ENCODE measurements around the gene PAQR7.

PAQR7 gene

GRCh38 chr1:25875154-25875855 lies at the start of gene PAQR7:
TSS of gene PAQR7 (minus strand) at chr1:25875708. CDS start at chr1:25863839, 11,869 bp downstream.
- peak; percentile 51 to 64 for DNase-seq

DNA sequence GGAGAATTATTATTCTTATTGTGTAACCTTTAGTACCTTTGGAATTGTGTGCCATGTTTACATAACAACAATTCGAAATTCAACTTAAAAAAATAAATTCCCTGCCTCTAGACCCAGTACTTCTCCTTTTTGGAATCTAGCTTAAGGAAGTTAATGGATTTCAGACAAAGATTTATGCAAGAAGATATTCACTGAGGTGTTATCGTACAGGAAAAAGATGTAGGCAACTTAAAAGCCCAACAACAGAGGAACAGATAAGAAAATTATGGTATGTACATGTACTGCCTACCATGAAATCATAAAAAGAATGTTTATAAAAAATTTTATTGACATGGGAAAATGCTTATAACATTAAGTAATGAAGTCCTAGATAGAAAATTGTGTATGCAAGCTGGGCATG lies 48.9 kb upstream of the PAQR7 start:
- no peak for DNase-seq

GRCh38 chr1:25922971-25923552 lies 47.6 kb upstream of the PAQR7 start:
- peak in 1 of 2 donors; percentile 68 for DNase-seq

GRCh38 chr1:25922056-25922970 lies 46.8 kb upstream of the PAQR7 start:
- DNase-seq, result peak; percentile 67 to 68

GRCh38 chr1:25918615-25919014 lies 43.1 kb upstream of the PAQR7 start:
- no peak for DNase-seq

- no peak for DNase-seq
Measured at GRCh38 chr1:25917996-25918395, 42.5 kb upstream of the PAQR7 start.

- DNase-seq, result no peak
Measured at GRCh38 chr1:25916460-25916859, 41.0 kb upstream of the PAQR7 start.

- DNase-seq, result peak in 1 of 2 donors; percentile 59
Measured at GRCh38 chr1:25914074-25914995, 38.8 kb upstream of the PAQR7 start.

DNA sequence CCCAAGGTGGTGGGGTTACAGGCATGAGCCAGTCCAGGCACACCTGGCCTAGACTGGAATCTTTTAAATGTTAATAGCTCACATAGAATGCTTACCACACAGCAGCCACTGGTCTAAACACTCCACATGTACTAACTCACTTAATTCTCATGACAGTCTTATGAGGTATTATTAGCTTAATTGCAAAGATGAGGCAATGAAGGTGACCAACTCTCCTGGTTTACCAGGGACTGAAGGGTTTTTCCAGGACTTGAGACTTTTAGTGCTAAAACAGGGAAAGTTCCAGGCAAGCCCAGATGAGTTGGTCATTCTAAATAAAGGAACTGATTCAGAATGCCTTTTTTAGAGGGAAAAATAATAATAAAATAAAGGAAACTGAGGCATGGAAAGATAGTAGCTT lies 37.7 kb upstream of the PAQR7 start:
- DNase-seq, result no peak

DNA sequence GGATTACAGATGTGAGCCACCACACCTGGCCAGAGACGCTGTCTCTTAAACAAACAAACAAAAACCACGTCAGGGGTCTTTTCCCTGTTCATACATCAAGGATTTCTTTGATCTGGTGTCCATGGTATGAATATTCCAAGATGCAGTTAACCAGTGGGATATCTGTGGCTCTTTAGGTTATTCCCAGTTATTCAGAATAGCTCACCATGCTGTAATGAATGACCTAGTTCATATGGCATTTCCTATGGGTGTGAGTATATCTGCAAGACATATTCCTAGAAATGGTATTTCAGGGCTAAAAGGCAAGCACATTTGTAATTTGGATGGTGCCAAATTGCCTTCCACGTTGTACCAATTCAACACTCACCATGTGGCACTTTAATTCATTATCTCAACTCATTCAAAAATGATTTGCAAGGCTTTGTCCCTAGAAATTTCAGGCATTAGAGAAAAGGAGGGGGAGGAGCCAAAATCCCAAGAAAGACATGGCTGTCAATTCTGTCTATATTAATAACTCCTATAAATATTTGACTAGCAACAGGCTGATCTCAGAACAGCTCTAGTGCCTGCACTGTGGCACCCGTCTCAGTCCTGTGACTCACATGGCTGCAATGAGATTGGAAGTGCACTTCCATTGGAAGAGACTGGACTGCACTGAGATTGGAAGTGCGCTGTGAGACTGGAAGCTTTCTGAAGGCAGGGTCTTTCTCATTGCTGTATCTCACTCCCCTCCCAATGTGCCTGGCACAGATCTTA lies 36.7 kb upstream of the PAQR7 start:
- no peak for DNase-seq

DNA sequence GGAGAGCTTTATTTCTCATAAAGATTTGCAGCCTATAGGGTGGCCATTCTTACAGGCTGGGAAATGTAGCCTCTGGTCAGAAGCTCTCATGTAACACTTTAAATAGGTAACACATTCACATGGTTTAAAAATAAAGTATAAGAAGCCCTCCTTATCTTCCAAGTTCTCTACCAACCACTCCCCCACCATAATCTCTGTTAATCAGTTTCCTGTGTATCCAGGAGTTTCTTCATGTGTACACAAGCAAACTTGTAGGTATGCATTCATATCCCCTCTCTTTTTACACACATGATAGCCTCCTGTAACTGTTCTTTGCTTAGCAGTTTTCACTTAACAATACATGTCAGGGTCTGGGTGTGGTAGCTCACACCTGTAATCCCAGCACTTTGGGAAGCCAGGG lies 35.7 kb upstream of the PAQR7 start:
- DNase-seq, result no peak

DNA sequence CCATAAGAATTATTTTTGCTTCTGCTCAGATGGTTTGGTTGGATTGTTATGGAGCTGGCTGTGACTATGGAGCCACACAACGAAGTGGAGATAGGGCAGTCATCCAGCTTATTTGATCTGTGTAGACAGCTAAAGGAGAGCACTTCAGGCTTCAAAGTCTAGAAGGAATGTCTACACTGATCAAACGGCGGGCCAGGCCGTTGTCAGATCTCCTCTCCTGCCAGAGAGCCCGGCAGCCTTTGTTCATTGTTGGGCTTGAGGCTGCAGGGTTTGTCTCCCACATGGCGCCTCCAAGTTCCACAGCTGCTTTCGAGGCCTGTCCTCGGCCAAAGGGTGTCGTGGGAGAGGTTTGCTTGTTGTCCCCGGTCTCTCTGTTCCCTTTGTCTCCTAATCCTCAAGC lies 33.5 kb upstream of the PAQR7 start:
- DNase-seq, result peak; percentile 54

- peak in 1 of 2 donors; percentile 39 for DNase-seq
Measured at GRCh38 chr1:25908161-25908560, 32.7 kb upstream of the PAQR7 start.

DNA sequence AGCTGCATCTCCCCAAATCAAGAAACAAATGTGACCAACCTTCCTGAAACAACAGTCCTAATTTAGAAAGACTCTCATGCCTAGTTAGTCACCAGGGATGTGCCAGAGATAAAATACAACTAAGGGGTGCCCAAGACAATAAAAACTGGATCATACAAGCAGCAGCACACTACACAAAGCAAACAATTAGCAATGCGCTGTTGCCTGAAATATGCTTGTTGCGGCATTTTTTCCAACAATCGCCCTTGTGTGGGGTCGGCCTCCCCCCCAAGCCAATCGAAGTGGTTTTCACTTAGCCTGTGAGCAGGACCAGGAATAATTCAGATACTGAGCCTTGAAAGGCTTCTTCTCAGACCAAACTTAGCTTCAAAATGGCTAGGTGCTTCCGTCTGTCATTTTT lies 32.1 kb upstream of the PAQR7 start:
- no peak for DNase-seq

GRCh38 chr1:25906644-25907300 lies 31.3 kb upstream of the PAQR7 start:
- DNase-seq, result no peak

- DNase-seq, result peak; percentile 86 to 96
Measured at GRCh38 chr1:25905680-25906643, 30.5 kb upstream of the PAQR7 start, which contains the start of gene STMN1. TSS of gene STMN1 (minus strand) at chr1:25906419. CDS start at chr1:25904676, 1,743 bp downstream.

DNA sequence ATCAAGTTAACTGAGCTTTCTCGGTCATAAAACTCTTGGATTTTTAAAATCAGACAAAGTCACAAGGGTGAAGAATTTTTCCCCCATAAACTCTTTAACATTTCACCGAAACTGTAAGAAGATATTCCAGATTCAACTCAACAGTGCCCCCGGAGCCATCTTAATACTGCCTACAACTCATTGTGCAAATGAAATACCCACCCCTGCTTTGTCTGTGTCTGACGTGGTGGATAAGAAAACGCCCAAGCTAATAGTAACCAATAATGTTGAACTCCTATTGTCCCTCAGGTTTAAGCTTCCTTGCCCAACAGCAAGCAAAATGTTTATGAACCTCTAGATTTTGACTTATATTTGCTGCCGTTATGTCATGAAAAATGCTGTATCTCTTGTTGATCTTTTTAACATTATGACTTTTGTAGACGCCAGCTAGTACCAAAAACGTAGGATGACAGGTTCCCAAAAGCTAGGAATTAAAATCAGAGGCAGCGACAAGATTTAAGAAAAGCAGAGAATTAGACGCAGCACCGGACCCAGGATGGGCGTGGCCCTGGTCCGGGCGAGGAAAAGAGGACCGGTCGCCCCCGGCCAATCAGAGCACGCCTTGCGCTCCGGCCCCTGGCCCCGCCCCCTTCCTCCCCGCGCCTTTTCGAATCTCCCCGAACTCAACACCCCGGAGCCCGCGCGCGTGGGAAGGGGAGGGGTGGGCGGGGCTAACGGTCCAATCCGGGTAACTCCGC lies 29.6 kb upstream of the PAQR7 start:
- peak; percentile 90 to 94 for DNase-seq

- DNase-seq, result no peak
Measured at GRCh38 chr1:25903986-25904385, 28.5 kb upstream of the PAQR7 start.

GRCh38 chr1:25902462-25902861 lies 27.0 kb upstream of the PAQR7 start:
- DNase-seq, result no peak

All from hippocampal formation (tissue), 2 donors.